Endothelial cell of umbilical vein (primary cell): ENCODE data around the gene SPATA19.

Source experiments
- CTCF ChIP-seq, 2 donors: IDR thresholded peaks; 1 replicate in 1 of 2; 2 replicates in 1 of 2; pipeline ENCODE4 v1.5.1; 2011; ENCODE audit warnings: low read length in 2 of 2, mild to moderate bottlenecking in 2 of 2, moderate library complexity in 2 of 2, control low read depth in 1 of 2, inconsistent platforms in 1 of 2, low read depth in 1 of 2; ENCODE audit not compliant: insufficient read depth in 1 of 2; ENCODE audit errors: extremely low read depth in 1 of 2
- EZH2 ChIP-seq: IDR thresholded peaks from 2 replicates; pipeline ENCODE4 v1.6.1; 2012; ENCODE audit warnings: borderline replicate concordance, low read depth, mild to moderate bottlenecking, moderate library complexity, low read length, inconsistent platforms; ENCODE audit not compliant: severe bottlenecking
- MAX ChIP-seq: IDR thresholded peaks from 2 replicates; pipeline ENCODE4 v1.6.1; 2011; ENCODE audit not compliant: insufficient read depth, insufficient read length
- POLR2A ChIP-seq: IDR thresholded peaks from 2 replicates; pipeline ENCODE4 v1.6.1; 2012; ENCODE audit warnings: low read depth, mild to moderate bottlenecking, control low read depth, low read length

GRCh38 chr11:133895061-133895479 is 49.8 kb upstream of the SPATA19 start:
- TF ChIP-seq CTCF (IDR thresholded peaks at IDR 0.05; ENCODE audit: extremely low read depth in 1 of 2, insufficient read depth in 1 of 2, low read depth in 1 of 2, low read length in 2 of 2) (no peak), EZH2 (no peak), POLR2A (no peak), MAX (no peak)
